Measurements from ENCODE around the gene NR2E1.

DNA sequence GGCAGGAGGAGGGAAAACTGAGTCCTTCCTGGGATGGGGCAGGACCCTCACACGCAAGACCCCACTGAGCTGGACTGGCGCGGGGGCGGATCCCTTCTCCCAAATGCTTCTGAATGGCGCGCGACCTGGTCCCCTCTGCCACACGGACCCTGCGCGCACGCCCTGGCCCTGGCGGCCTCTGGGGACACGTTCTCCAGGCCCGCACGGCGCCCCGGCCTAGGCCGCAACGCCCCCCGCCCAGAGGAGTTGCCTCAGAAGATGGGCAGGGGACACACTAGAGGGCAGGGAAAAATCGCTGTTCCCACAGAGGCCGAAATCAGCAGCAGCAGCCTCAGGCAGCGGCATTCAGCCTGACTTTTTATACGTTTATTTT is 46.1 kb upstream of the NR2E1 start:
- TF ChIP-seq EZH2 (IDR thresholded peaks at IDR 0.05; ENCODE audit: insufficient read depth, poor library complexity, severe bottlenecking) (no peak), EZH2phosphoT487 (IDR thresholded peaks at IDR 0.05; ENCODE audit: insufficient read depth, low read depth) (no peak)
